ENCODE results near the gene MEGF6.

Gene MEGF6

DNA sequence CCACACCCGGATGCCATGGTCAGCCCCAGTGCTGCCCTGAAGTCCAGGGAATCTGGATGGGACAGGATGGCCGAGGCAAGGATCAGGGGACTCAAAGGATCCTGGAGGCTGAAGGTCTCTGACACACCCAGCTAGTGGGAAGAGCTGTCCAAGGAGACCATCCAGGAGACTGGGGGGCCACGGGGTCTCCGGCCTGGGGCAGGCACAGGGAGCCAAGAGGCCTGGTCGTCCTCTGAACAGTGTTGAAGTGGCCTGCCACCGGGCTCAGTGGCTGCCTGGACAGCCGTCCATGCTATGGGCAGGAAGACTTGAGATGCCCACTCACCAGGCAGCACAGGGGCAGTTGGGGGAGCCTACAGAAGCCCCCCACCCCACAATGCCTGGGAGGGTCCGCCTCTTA, 41.9 kb downstream of the MEGF6 start:
- H3K4me3 ChIP-seq (replicated peaks; ENCODE audit: insufficient read depth, low read length) = no peak overlapping the region
- no peaks in the 10 kb centered on the region for H3K27me3 ChIP-seq (ENCODE audit: insufficient read depth, poor library complexity, severe bottlenecking)
- DNase-seq (ENCODE audit: low read depth in 1 of 2, low spot score in 1 of 2) = no peak
- no peak overlapping the region for H3K27ac ChIP-seq (replicated peaks)
- TF ChIP-seq GABPA (IDR thresholded peaks at IDR 0.05; ENCODE audit: low read depth) = no peak
- no peak for TF ChIP-seq SPI1 (IDR thresholded peaks at IDR 0.05; ENCODE audit: borderline replicate concordance, low read depth)
- TF ChIP-seq POLR2AphosphoS5 (IDR thresholded peaks at IDR 0.05; ENCODE audit: low read depth) = no peak
- TF ChIP-seq, protein P1, sequence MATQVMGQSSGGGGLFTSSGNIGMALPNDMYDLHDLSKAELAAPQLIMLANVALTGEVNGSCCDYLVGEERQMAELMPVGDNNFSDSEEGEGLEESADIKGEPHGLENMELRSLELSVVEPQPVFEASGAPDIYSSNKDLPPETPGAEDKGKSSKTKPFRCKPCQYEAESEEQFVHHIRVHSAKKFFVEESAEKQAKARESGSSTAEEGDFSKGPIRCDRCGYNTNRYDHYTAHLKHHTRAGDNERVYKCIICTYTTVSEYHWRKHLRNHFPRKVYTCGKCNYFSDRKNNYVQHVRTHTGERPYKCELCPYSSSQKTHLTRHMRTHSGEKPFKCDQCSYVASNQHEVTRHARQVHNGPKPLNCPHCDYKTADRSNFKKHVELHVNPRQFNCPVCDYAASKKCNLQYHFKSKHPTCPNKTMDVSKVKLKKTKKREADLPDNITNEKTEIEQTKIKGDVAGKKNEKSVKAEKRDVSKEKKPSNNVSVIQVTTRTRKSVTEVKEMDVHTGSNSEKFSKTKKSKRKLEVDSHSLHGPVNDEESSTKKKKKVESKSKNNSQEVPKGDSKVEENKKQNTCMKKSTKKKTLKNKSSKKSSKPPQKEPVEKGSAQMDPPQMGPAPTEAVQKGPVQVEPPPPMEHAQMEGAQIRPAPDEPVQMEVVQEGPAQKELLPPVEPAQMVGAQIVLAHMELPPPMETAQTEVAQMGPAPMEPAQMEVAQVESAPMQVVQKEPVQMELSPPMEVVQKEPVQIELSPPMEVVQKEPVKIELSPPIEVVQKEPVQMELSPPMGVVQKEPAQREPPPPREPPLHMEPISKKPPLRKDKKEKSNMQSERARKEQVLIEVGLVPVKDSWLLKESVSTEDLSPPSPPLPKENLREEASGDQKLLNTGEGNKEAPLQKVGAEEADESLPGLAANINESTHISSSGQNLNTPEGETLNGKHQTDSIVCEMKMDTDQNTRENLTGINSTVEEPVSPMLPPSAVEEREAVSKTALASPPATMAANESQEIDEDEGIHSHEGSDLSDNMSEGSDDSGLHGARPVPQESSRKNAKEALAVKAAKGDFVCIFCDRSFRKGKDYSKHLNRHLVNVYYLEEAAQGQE (IDR thresholded peaks at IDR 0.05; ENCODE audit: insufficient replicate concordance, low read depth) = no peak
- TF ChIP-seq, protein P2, sequence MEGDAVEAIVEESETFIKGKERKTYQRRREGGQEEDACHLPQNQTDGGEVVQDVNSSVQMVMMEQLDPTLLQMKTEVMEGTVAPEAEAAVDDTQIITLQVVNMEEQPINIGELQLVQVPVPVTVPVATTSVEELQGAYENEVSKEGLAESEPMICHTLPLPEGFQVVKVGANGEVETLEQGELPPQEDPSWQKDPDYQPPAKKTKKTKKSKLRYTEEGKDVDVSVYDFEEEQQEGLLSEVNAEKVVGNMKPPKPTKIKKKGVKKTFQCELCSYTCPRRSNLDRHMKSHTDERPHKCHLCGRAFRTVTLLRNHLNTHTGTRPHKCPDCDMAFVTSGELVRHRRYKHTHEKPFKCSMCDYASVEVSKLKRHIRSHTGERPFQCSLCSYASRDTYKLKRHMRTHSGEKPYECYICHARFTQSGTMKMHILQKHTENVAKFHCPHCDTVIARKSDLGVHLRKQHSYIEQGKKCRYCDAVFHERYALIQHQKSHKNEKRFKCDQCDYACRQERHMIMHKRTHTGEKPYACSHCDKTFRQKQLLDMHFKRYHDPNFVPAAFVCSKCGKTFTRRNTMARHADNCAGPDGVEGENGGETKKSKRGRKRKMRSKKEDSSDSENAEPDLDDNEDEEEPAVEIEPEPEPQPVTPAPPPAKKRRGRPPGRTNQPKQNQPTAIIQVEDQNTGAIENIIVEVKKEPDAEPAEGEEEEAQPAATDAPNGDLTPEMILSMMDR (IDR thresholded peaks at IDR 0.05; ENCODE audit: insufficient read depth, low read length) = no peak

DNA sequence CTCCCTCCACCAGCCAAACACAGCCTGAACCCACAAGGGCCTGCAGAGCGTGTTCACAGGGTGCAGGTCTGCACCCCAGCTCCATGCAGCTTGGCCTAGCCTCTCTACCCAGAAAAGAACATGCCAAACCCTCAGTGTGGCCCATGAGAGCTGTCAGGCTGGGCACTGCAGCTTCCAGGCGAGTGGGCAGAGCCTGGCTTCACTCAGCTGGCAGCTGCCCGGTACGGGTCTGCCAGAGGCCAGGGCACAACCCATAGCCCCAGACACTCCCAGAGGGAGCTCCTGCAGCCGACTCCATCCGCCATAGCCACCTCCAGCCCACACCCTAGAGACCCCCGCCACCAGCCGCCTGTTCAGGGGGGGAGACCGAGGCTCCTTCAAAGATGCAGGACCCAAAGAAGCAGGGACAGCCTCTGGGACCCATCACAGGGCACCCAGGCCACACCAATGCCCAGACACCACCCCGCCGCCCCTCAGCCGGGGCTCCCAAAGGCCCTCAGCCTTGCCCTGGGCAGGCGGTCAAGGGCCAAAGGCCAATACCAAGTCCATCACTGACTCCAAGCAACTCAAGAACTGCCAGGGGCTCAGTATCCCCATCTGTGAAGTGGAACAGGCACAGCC, 42.4 kb downstream of the MEGF6 start:
- Histone ChIP-seq H3K27ac (replicated peaks) (no peak overlapping the region), H3K4me3 (replicated peaks; ENCODE audit: insufficient read depth, low read length) (no peak overlapping the region), H3K27me3 (ENCODE audit: insufficient read depth, poor library complexity, severe bottlenecking) (no peaks in the 10 kb centered on the region)
- TF ChIP-seq POLR2AphosphoS5 (IDR thresholded peaks at IDR 0.05; ENCODE audit: low read depth) = no peak
- DNase-seq (ENCODE audit: low read depth in 1 of 2, low spot score in 1 of 2) = no peak

DNA sequence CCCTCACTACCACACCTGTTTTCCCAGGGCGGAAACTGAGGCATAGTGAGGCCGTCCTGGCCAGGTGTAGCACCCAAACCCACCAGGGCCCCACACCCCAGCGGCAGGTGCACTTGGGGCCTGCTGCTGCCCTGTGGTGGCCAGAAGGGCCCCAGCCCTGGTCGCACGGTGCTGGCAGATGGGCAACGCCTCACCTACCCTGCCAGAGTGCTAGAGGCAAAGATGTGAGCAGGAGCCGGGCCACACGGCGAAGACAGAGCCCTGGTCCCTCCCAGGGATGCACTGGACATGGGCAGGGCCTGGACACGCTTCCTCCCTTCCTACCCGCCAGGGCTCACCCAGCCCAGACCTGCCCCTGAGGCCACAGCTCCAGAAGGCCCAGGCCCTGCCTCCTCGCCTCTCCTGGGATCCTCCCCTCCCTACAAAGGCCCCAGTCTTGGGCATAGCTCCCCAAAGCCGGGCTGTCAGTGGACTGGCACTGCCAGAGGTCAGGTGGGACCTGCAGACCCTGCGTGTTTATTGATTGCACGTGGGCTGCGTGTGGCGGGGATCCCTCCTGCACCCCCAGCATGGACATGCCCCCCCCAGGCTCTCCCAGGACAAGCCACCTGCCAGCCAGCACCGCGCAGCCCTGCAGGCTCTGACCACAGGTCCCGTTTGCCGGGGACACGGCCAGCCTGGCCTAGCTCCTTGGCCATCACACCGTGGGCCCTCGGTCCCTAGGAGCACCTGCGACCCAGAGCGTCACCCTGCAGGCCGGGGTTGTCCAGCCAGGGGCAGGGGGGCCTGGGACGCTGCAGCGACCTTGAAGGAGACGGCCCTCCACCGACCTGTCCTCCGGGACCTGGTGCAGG, 44.1 kb downstream of the MEGF6 start:
- no peak overlapping the region for H3K4me3 ChIP-seq (replicated peaks; ENCODE audit: insufficient read depth, low read length)
- H3K27me3 ChIP-seq (ENCODE audit: insufficient read depth, poor library complexity, severe bottlenecking) = no peaks in the 10 kb centered on the region
- H3K27ac ChIP-seq (replicated peaks) = no peak overlapping the region
- DNase-seq (ENCODE audit: low read depth in 1 of 2, low spot score in 1 of 2) = no peak
- no peak for TF ChIP-seq POLR2AphosphoS5 (IDR thresholded peaks at IDR 0.05; ENCODE audit: low read depth)
- no peak for TF ChIP-seq GABPA (IDR thresholded peaks at IDR 0.05; ENCODE audit: low read depth)
- TF ChIP-seq, protein P2 (IDR thresholded peaks at IDR 0.05; ENCODE audit: insufficient read depth, low read length) = no peak
- no peak for TF ChIP-seq SPI1 (IDR thresholded peaks at IDR 0.05; ENCODE audit: borderline replicate concordance, low read depth)
- TF ChIP-seq, protein P1 (IDR thresholded peaks at IDR 0.05; ENCODE audit: insufficient replicate concordance, low read depth) = no peak

DNA sequence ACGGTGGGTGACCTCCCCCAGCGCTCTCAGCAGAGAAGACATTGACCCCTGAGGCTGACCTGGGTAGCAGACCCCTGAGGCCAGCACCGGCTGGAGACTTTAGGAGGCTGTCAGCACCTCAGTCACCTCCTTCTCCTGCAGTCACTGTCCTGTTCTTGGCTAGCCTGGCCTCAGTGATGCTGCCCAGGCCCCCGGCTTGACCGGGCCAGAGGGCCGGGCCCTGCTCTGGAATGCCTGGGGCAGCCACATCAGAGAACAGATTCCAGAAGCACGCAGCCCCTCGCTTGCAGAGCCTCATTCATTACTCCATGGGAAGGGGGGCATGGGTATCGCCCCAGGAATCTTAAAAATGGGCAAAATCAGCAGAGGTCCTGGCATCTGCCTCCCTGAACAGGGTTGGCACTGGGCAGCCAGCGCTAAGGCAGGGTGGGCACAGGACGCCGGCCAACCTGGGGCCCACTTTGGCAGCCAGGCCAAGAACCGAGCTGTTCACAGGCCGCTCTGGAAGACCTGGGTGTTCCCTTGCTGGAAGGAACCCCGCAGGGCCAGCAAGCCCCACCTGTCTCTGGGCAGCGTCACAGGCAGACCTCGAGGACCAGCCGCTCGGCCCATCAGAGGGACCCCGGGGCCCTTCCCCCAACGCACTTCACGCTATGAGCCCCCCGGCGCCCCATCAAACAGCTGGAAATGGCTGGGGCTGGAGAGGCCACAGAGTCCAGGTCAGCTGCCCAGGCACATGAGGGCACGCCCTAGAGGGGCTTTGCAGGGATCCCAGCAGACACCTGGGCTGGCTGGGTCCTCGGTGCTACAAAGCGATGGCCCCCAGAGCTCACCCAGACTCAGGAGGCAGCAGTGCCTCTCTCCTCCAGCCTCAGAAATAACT, 45.1 kb downstream of the MEGF6 start:
- Histone ChIP-seq H3K4me3 (replicated peaks; ENCODE audit: insufficient read depth, low read length) (no peak overlapping the region), H3K27me3 (ENCODE audit: insufficient read depth, poor library complexity, severe bottlenecking) (no peaks in the 10 kb centered on the region), H3K27ac (replicated peaks) (no peak overlapping the region)
- no peak for DNase-seq (ENCODE audit: low read depth in 1 of 2, low spot score in 1 of 2)
- TF ChIP-seq POLR2AphosphoS5 (IDR thresholded peaks at IDR 0.05; ENCODE audit: low read depth) (no peak), SPI1 (IDR thresholded peaks at IDR 0.05; ENCODE audit: borderline replicate concordance, low read depth) (no peak), GABPA (IDR thresholded peaks at IDR 0.05; ENCODE audit: low read depth) (no peak)
- TF ChIP-seq, protein P1 (IDR thresholded peaks at IDR 0.05; ENCODE audit: insufficient replicate concordance, low read depth) = no peak
- TF ChIP-seq, protein P2 (IDR thresholded peaks at IDR 0.05; ENCODE audit: insufficient read depth, low read length) = no peak
